HG03457 (cell line): ENCODE data around the gene SSH3.

Source experiments
- ATAC-seq: cut with Tn5 transposase; IDR thresholded peaks from one replicate; pipeline ENCODE4 v1.9.1; 2021; ENCODE audit warnings: moderate number of reproducible peaks; ENCODE audit not compliant: unreplicated experiment

The SSH3 gene

GRCh38 chr11:67345247-67345919 lies 42.1 kb downstream of the SSH3 start:
- no peak for ATAC-seq

- ATAC-seq = no peak
Observed at GRCh38 chr11:67345920-67346819, 42.8 kb downstream of the SSH3 start.

- no peak for ATAC-seq
Observed at GRCh38 chr11:67347964-67348749, 44.8 kb downstream of the SSH3 start.

GRCh38 chr11:67349036-67349435 lies 45.7 kb downstream of the SSH3 start:
- no peak for ATAC-seq

- no peak for ATAC-seq
Observed at GRCh38 chr11:67349457-67349856, 46.1 kb downstream of the SSH3 start.

GRCh38 chr11:67349928-67350465 lies 46.7 kb downstream of the SSH3 start:
- ATAC-seq = no peak

GRCh38 chr11:67351275-67352005 lies 48.1 kb downstream of the SSH3 start:
- ATAC-seq = no peak

- ATAC-seq = no peak
Observed at GRCh38 chr11:67352546-67353316, 49.4 kb downstream of the SSH3 start.

- ATAC-seq = peak; percentile 57
Observed at GRCh38 chr11:67353317-67354074, 50.2 kb downstream of the SSH3 start, which contains the start of gene POLD4. Gene POLD4 (minus strand): TSS chr11:67353546. CDS start chr11:67353399, 147 bp downstream.

- no peak for ATAC-seq
Observed at GRCh38 chr11:67354075-67355022, 51.0 kb downstream of the SSH3 start.

- no peak for ATAC-seq
Observed at GRCh38 chr11:67355023-67355793, 51.9 kb downstream of the SSH3 start.

GRCh38 chr11:67355794-67356386 lies 52.6 kb downstream of the SSH3 start:
- ATAC-seq = no peak

- ATAC-seq = no peak
Observed at GRCh38 chr11:67356387-67356863, 53.1 kb downstream of the SSH3 start.

- ATAC-seq = no peak
Observed at GRCh38 chr11:67356864-67357561, 53.7 kb downstream of the SSH3 start.

- no peak for ATAC-seq
Observed at GRCh38 chr11:67357831-67358670, 54.7 kb downstream of the SSH3 start.
